Measurements from ENCODE around the gene OAS1.
A peak's percentile ranks its signal among the peaks of the same experiment; 100 is the strongest.

Gene OAS1

GRCh38 chr12:112936264-112936663 is 29.5 kb downstream of the OAS1 start:
- no peak for TF ChIP-seq CTCF (conservative IDR thresholded peaks at IDR 0.05; ENCODE audit: low read depth, low read length)
- DNase-seq (ENCODE audit: low read depth): no peak
- no peak overlapping the region for H3K4me3 ChIP-seq (ENCODE audit: low read depth, low read length)

GRCh38 chr12:112936927-112937326 is 30.2 kb downstream of the OAS1 start:
- no peak for TF ChIP-seq CTCF (conservative IDR thresholded peaks at IDR 0.05; ENCODE audit: low read depth, low read length)
- DNase-seq (ENCODE audit: low read depth): peak; percentile 10
- H3K4me3 ChIP-seq (ENCODE audit: low read depth, low read length): no peak overlapping the region

- peak within 1 kb of the TSS; percentile 74 for H3K4me3 ChIP-seq (ENCODE audit: low read depth, low read length)
- no peak for TF ChIP-seq CTCF (conservative IDR thresholded peaks at IDR 0.05; ENCODE audit: low read depth, low read length)
- DNase-seq (ENCODE audit: low read depth): peak; percentile 81
These were observed 31.3 kb downstream of the OAS1 start, which contains the start of gene OAS3 for GRCh38 chr12:112937741-112938719. OAS3 (plus strand) TSS chr12:112938474; CDS start chr12:112938531, 57 bp downstream.

- peak; percentile 7 for DNase-seq (ENCODE audit: low read depth)
- no peak for TF ChIP-seq CTCF (conservative IDR thresholded peaks at IDR 0.05; ENCODE audit: low read depth, low read length)
- peak overlapping the region; percentile 74 for H3K4me3 ChIP-seq (ENCODE audit: low read depth, low read length)
These were observed 32.0 kb downstream of the OAS1 start for GRCh38 chr12:112938751-112939150.

GRCh38 chr12:112939761-112940381 is 33.1 kb downstream of the OAS1 start:
- no peak for DNase-seq (ENCODE audit: low read depth)
- no peak for TF ChIP-seq CTCF (conservative IDR thresholded peaks at IDR 0.05; ENCODE audit: low read depth, low read length)
- H3K4me3 ChIP-seq (ENCODE audit: low read depth, low read length): no peak overlapping the region

- H3K4me3 ChIP-seq (ENCODE audit: low read depth, low read length): no peak overlapping the region
- no peak for DNase-seq (ENCODE audit: low read depth)
- TF ChIP-seq CTCF (conservative IDR thresholded peaks at IDR 0.05; ENCODE audit: low read depth, low read length): no peak
These were observed 35.0 kb downstream of the OAS1 start for GRCh38 chr12:112941528-112942335.
